Esophagus muscularis mucosa (tissue), 4 donors: ENCODE results near the gene AKT3. TPM values are rescaled to one million over a fixed set of nuclear protein-coding genes. Genes with fewer than 3 reads are reported as not detected.

Source experiments
- DNase-seq: peaks from one replicate; pipeline ENCODE4 v3.0.0-alpha.2; 2017; ENCODE audit errors: extremely low spot score
- H3K27ac ChIP-seq, 4 donors: fragments of 200-600 bp; sonication (generic); replicated peaks in 1 of 4; 1 replicate in 3 of 4; 2 replicates in 1 of 4; pipeline ENCODE4 v1.5.1; 2016 to 2019; ENCODE audit warnings: mild to moderate bottlenecking in 1 of 4
- H3K27me3 ChIP-seq, 4 donors: fragments of 200-600 bp; sonication (generic); one replicate each; pipeline versions ENCODE4 v1.5.1 to v1.6.0; 2016 to 2019
- H3K36me3 ChIP-seq, 4 donors: fragments of 200-600 bp; sonication (generic); one replicate each; pipeline ENCODE4 v1.5.1; 2016 to 2019
- H3K4me1 ChIP-seq, 4 donors: fragments of 200-600 bp; sonication (generic); one replicate each; pipeline ENCODE4 v1.5.1; 2016 to 2019
- H3K4me3 ChIP-seq, 4 donors: fragments of 200-600 bp; sonication (generic); 1 replicate in 2 of 4; 2 replicates in 2 of 4; pipeline ENCODE4 v1.5.1; 2016 to 2019; ENCODE audit warnings: mild to moderate bottlenecking in 4 of 4, moderate library complexity in 1 of 4
- H3K9me3 ChIP-seq, 4 donors: fragments of 200-600 bp; sonication (generic); 1 replicate in 3 of 4; 2 replicates in 1 of 4; pipeline ENCODE4 v1.5.1; 2016 to 2019
- EP300 ChIP-seq: sonication (generic); formaldehyde crosslinking; IDR thresholded peaks from one replicate; pipeline ENCODE4 v1.6.1; 2017; ENCODE audit warnings: antibody characterized with exemption
- POLR2A ChIP-seq: fragments of 450-650 bp; IDR thresholded peaks from one replicate; pipeline ENCODE4 v1.6.1; 2017; ENCODE audit warnings: antibody characterized with exemption, moderate library complexity, mild to moderate bottlenecking, low read depth
- POLR2AphosphoS5 ChIP-seq, 2 donors: sonication (generic); formaldehyde crosslinking; IDR thresholded peaks; one replicate each; pipeline ENCODE4 v1.6.1; 2017; ENCODE audit warnings: antibody characterized with exemption in 2 of 2
- WGBS: methylation state at CpG from one replicate; pipeline ENCODE4 v1.1.5; 2018; 5-methylcytosine and 5-hydroxymethylcytosine counted together
- intact Hi-C: fragments of 100-400 bp; cut with DNase I; formaldehyde crosslinking; loops from one replicate; pipeline ENCODE4 v1.15.1; 2023
- total RNA-seq, 4 donors: library from RNA; depleted of rRNA; stranded (reverse); fragments of >200 nt; gene quantifications; one replicate each; pipeline versions ENCODE4 v1.1.0 to v1.2.1, GENCODE V29; 2016
- TF ChIP-seq, protein P1 (sequence below), 3 experiments: fragments of 200-600 bp in 2 of 3; fragments of 450-650 bp in 1 of 3; sonication (generic) in 2 of 3; IDR thresholded peaks; one replicate each; pipeline ENCODE4 v1.5.1; 2017 to 2019; ENCODE audit warnings: antibody characterized with exemption in 3 of 3, mild to moderate bottlenecking in 2 of 3, moderate library complexity in 1 of 3

The AKT3 gene
- total RNA-seq, 4 donors from 2014 or later: 63.9 to 104 (median 74.2) TPM

DNA sequence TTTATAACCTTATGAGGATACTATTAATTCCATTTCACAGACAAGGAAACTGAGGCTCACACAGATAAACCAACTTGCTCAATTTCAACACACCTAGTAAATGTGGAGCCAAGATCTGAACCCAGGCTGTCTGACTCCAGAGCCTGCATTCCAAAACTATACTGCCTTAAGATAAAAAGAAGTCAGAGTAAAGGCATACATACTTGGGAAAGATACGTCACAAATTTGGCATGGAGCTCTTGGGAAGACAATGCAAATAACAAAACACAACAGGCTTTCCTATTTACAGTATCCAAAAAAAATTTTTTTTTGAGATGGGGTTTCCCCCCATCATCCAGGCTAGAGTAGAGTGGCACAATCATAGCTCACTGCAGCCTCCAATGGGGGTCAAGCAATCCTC is 5.9 kb downstream of the AKT3 start:
- intact Hi-C loops: loop anchor here (10.0 kb wide), 1 partner anchor 589 kb away; the partner anchor contains the start of genes CEP170 and SDCCAG8
- Histone ChIP-seq H3K36me3 (no peaks in the 10 kb centered on the region), H3K27me3 (no peaks in the 10 kb centered on the region), H3K9me3 (no peaks in the 10 kb centered on the region), H3K27ac (no peak overlapping the region), H3K4me3 (no peak overlapping the region), H3K4me1 (peaks cover 7 to 80% (median 69%) of the 10 kb centered on the region in 4 donors)
- DNase-seq: no peak
- WGBS: 91% methylated on average over 1 of the region's 1 CpG
- no peak for TF ChIP-seq POLR2A
- TF ChIP-seq, protein P1, sequence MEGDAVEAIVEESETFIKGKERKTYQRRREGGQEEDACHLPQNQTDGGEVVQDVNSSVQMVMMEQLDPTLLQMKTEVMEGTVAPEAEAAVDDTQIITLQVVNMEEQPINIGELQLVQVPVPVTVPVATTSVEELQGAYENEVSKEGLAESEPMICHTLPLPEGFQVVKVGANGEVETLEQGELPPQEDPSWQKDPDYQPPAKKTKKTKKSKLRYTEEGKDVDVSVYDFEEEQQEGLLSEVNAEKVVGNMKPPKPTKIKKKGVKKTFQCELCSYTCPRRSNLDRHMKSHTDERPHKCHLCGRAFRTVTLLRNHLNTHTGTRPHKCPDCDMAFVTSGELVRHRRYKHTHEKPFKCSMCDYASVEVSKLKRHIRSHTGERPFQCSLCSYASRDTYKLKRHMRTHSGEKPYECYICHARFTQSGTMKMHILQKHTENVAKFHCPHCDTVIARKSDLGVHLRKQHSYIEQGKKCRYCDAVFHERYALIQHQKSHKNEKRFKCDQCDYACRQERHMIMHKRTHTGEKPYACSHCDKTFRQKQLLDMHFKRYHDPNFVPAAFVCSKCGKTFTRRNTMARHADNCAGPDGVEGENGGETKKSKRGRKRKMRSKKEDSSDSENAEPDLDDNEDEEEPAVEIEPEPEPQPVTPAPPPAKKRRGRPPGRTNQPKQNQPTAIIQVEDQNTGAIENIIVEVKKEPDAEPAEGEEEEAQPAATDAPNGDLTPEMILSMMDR (IDR thresholded peaks at IDR 0.05): no peak
- TF ChIP-seq EP300: no peak

DNA sequence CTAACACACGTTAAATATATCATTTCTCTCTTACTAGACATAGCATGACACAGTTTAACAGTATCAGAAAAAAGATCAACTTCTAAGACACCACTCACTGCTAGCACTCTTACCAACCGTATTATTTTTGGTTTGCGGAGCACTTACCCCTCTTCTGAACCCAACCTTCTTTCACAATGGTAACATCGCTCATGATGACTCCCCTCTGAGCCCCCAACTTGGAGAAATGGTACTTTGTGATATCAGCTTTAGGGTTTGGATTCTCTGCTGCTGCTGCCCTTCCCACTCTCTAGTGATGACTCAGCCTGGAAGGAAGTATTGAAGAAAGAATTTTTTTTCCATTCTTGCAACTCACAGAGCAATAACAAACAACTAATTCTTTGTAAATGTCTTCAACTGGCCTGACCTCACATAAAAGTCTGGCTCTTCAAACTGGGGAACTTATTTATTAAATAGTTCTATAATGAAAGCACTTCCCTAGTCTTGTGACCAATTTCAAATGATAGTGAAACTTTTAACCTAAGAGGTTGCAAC is 7.0 kb downstream of the AKT3 start:
- Histone ChIP-seq H3K27ac (peak overlapping the region; percentile 18 to 63 (median 36)), H3K4me1 (peaks cover 6 to 71% (median 59%) of the 10 kb centered on the region in 4 donors), H3K9me3 (no peaks in the 10 kb centered on the region), H3K27me3 (no peaks in the 10 kb centered on the region), H3K4me3 (peak overlapping the region in 3 of 4 donors; percentile 7 to 33 (median 7)), H3K36me3 (no peaks in the 10 kb centered on the region)
- 66% methylated on average over 4 of the region's 4 CpGs for WGBS
- no peak for DNase-seq
- TF ChIP-seq, protein P1 (IDR thresholded peaks at IDR 0.05): no peak
- TF ChIP-seq POLR2A (no peak), EP300 (no peak), POLR2AphosphoS5 (IDR thresholded peaks at IDR 0.05) (no peak)
- intact Hi-C loops: loop anchor here (10.0 kb wide), 1 partner anchor 588 kb away; the partner anchor contains the start of genes CEP170 and SDCCAG8

DNA sequence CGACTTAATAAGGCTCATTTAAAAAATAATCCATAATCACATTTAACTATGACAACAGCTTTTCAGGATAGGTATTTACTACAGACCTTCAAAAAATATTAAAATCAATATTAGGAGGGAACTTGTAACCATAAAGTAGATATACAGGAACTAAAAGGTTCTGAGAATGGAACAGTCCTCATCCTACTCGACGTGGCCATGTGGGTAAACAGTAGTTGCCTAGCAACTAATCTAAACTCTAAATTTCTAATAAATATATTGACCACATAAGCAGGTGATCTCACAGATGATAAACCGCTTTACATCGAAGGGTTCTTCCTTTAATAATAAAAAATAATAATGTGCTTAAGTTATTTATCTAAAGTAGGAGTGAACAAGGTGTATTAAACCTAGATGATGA is 7.9 kb downstream of the AKT3 start:
- peaks cover 4 to 64% (median 52%) of the 10 kb centered on the region in 4 donors for H3K4me1 ChIP-seq
- H3K27ac ChIP-seq: peak overlapping the region in 2 of 4 donors; percentile 22 to 63
- no peaks in the 10 kb centered on the region for H3K27me3 ChIP-seq
- WGBS: 71% methylated on average over 5 of the region's 5 CpGs
- no peak overlapping the region for H3K4me3 ChIP-seq
- no peak for DNase-seq
- peaks cover 0 to 3% (median 0%) of the 10 kb centered on the region in 4 donors for H3K36me3 ChIP-seq
- intact Hi-C loops: loop anchor here (10.0 kb wide), 1 partner anchor 587 kb away; the partner anchor contains the start of genes CEP170 and SDCCAG8
- H3K9me3 ChIP-seq: no peaks in the 10 kb centered on the region
- no peak for TF ChIP-seq EP300
- TF ChIP-seq POLR2A: no peak
- TF ChIP-seq POLR2AphosphoS5 (IDR thresholded peaks at IDR 0.05): no peak
- TF ChIP-seq, protein P1 (IDR thresholded peaks at IDR 0.05): no peak

DNA sequence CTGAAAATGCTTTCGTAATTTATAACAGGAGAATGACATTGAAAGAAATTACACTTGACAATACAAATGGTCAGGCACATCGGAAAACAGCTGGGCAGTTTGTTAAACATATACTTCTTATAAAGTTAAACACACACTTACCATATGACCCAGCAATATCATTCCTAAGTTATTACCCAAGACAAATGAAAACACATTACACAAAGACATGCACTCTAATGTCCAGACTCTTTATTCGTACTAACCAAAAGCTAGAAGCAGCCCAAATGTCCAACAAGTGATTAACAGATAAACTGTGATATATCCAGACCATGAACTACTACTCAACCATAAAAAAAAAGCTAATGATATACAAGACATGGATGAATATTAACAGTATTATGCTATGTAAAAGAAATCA is 8.5 kb downstream of the AKT3 start:
- Histone ChIP-seq H3K27me3 (no peaks in the 10 kb centered on the region), H3K4me1 (peaks cover 4 to 59% (median 50%) of the 10 kb centered on the region in 4 donors), H3K27ac (peak overlapping the region in 2 of 4 donors; percentile 14 to 26), H3K36me3 (peaks cover 0 to 7% (median 0%) of the 10 kb centered on the region in 4 donors), H3K9me3 (peaks cover 0 to 5% (median 0%) of the 10 kb centered on the region in 4 donors), H3K4me3 (peak overlapping the region in 1 of 4 donors; percentile 7)
- TF ChIP-seq POLR2AphosphoS5 (IDR thresholded peaks at IDR 0.05) (no peak), POLR2A (no peak)
- intact Hi-C loops: loop anchor here (10.0 kb wide), 1 partner anchor 587 kb away; the partner anchor contains the start of genes CEP170 and SDCCAG8
- no peak for DNase-seq
- 64% methylated on average over 3 of the region's 3 CpGs for WGBS

DNA sequence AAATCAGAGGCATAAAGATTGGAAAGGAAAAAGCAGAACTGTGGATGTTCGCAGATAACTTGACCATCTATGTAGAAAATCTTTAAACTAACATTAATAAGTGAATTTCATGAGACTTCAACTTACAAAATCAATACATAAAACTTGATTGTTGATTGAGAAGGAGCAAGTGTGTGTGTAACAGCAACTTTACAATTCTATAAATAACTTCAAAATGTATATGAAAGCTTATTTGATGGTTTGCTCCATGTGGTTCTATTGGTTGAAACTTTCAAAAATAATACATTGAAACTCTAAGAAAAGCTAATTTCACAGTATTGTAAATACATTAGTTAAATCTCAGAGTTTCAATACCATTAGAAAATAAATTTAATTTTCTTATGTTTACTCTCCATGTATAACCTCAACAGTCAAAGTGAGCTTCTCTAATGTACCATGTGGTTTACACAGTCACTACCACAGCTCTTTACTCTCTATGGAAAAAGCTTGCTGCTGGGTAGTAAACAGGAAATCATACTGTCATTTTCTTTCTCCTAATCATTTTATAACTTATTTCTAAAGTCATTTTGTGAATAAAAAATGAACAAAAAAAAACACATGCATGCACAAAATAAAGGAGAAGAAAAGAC is 12.0 kb downstream of the AKT3 start:
- intact Hi-C loops: no loop called here
- Histone ChIP-seq H3K4me1 (peaks cover 4 to 32% (median 32%) of the 10 kb centered on the region in 4 donors), H3K9me3 (peaks cover 0 to 16% (median 0%) of the 10 kb centered on the region in 4 donors), H3K27ac (no peak overlapping the region), H3K27me3 (no peaks in the 10 kb centered on the region), H3K36me3 (peaks cover 0 to 7% (median 0%) of the 10 kb centered on the region in 4 donors), H3K4me3 (no peak overlapping the region)
- TF ChIP-seq POLR2A (no peak), POLR2AphosphoS5 (IDR thresholded peaks at IDR 0.05) (no peak), EP300 (no peak)
- TF ChIP-seq, protein P1 (IDR thresholded peaks at IDR 0.05): no peak
- DNase-seq: no peak
- WGBS: 97% methylated on average over 1 of the region's 1 CpG
